ENCODE measurements around the gene HDAC11.

DNA sequence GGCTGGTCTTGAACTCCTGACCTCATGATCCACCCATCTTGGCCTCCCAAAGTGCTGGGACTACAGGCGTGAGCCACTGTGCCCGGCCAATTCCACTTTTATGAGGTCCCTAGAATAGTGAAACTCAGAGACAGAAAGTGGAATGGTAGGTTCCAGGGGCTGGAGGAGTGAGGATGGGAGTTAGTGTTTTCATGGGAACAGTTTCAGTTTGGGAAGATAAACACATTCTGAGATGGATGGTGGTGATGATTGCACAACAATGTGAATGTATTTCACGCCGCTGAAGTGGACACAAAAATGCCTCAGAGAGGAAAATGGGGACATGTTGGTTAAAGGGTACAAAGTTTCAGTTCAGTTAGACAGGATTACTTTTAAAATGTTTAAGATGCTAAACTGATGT is 22.5 kb upstream of the HDAC11 start:
- TF ChIP-seq, protein P1, sequence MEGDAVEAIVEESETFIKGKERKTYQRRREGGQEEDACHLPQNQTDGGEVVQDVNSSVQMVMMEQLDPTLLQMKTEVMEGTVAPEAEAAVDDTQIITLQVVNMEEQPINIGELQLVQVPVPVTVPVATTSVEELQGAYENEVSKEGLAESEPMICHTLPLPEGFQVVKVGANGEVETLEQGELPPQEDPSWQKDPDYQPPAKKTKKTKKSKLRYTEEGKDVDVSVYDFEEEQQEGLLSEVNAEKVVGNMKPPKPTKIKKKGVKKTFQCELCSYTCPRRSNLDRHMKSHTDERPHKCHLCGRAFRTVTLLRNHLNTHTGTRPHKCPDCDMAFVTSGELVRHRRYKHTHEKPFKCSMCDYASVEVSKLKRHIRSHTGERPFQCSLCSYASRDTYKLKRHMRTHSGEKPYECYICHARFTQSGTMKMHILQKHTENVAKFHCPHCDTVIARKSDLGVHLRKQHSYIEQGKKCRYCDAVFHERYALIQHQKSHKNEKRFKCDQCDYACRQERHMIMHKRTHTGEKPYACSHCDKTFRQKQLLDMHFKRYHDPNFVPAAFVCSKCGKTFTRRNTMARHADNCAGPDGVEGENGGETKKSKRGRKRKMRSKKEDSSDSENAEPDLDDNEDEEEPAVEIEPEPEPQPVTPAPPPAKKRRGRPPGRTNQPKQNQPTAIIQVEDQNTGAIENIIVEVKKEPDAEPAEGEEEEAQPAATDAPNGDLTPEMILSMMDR (optimal IDR thresholded peaks at IDR 0.05 in 1 of 3, IDR thresholded peaks at IDR 0.05 in 1 of 3, conservative IDR thresholded peaks at IDR 0.05 in 1 of 3; ENCODE audit: extremely low read depth in 1 of 3, insufficient read depth in 2 of 3, low read length in 3 of 3) = no peak
- TF ChIP-seq EZH2 (IDR thresholded peaks at IDR 0.05; ENCODE audit: low read length) = no peak
